ENCODE results near the gene FCN1.

The FCN1 gene

GRCh38 chr9:134913713-134914500 is 3.8 kb downstream of the FCN1 start:
- DNase-seq: no peak

- no peak for DNase-seq
Measured at GRCh38 chr9:134913041-134913712, 4.5 kb downstream of the FCN1 start.

GRCh38 chr9:134912126-134912840 is 5.4 kb downstream of the FCN1 start:
- no peak for DNase-seq

- no peak for DNase-seq
Measured at GRCh38 chr9:134909511-134910481, 7.9 kb downstream of the FCN1 start.

- no peak for DNase-seq
Measured at GRCh38 chr9:134908524-134909309, 9.0 kb downstream of the FCN1 start.

GRCh38 chr9:134902936-134903335 is 14.8 kb downstream of the FCN1 start:
- DNase-seq: no peak

GRCh38 chr9:134899818-134900217 is 17.9 kb downstream of the FCN1 start:
- DNase-seq: peak; percentile 12

- DNase-seq: no peak
Measured at GRCh38 chr9:134899168-134899567, 18.5 kb downstream of the FCN1 start.

GRCh38 chr9:134898319-134898718 is 19.4 kb downstream of the FCN1 start:
- no peak for DNase-seq

- no peak for DNase-seq
Measured at GRCh38 chr9:134897584-134898170, 20.0 kb downstream of the FCN1 start.

- DNase-seq: peak; percentile 25
Measured at GRCh38 chr9:134896834-134897583, 20.7 kb downstream of the FCN1 start.

- peak; percentile 59 for DNase-seq
Measured at GRCh38 chr9:134895908-134896833, 21.5 kb downstream of the FCN1 start.

GRCh38 chr9:134895567-134895907 is 22.2 kb downstream of the FCN1 start:
- no peak for DNase-seq

GRCh38 chr9:134895097-134895496 is 22.6 kb downstream of the FCN1 start:
- DNase-seq: peak; percentile 38

- peak; percentile 24 for DNase-seq
Measured at GRCh38 chr9:134894136-134894860, 23.4 kb downstream of the FCN1 start.

GRCh38 chr9:134892820-134893420 is 24.8 kb downstream of the FCN1 start:
- peak; percentile 15 for DNase-seq

GRCh38 chr9:134892221-134892620 is 25.5 kb downstream of the FCN1 start:
- peak; percentile 26 for DNase-seq

- DNase-seq: peak; percentile 17
Measured at GRCh38 chr9:134891713-134892112, 26.0 kb downstream of the FCN1 start.
